NCI-H446 (cell line): Measurements from ENCODE around the gene QDPR.

Experiments
- DNase-seq, 2 experiments: peaks; one replicate each; lab custom pipeline; 2025; lab: John Stamatoyannopoulos, UW

QDPR gene

GRCh38 chr4:17528551-17529165 lies 16.8 kb upstream of the QDPR start:
- DNase-seq: no peak

GRCh38 chr4:17526695-17527477 lies 15.0 kb upstream of the QDPR start:
- no peak for DNase-seq

GRCh38 chr4:17523662-17524061 lies 11.8 kb upstream of the QDPR start:
- no peak for DNase-seq

GRCh38 chr4:17521595-17521994 lies 9.7 kb upstream of the QDPR start:
- DNase-seq: no peak

- DNase-seq: no peak
These were observed 5.8 kb upstream of the QDPR start for GRCh38 chr4:17517664-17518063.

GRCh38 chr4:17516980-17517379 lies 5.1 kb upstream of the QDPR start:
- no peak for DNase-seq

GRCh38 chr4:17515445-17516407 lies 3.8 kb upstream of the QDPR start:
- no peak for DNase-seq

GRCh38 chr4:17514865-17515264 lies 3.0 kb upstream of the QDPR start, which contains the start of gene CLRN2:
Gene CLRN2 (plus strand): TSS chr4:17515165. CDS start chr4:17515267, 102 bp downstream.
- DNase-seq: no peak

- DNase-seq: no peak
These were observed 1.2 kb upstream of the QDPR start for GRCh38 chr4:17512973-17513665.

- DNase-seq: peak in 1 of 2 experiments; percentile 21
These were observed 361 bp downstream of the QDPR start for GRCh38 chr4:17511509-17511949.

GRCh38 chr4:17511051-17511450 lies 839 bp downstream of the QDPR start:
- no peak for DNase-seq

GRCh38 chr4:17510582-17510981 lies 1.3 kb downstream of the QDPR start:
- DNase-seq: no peak

GRCh38 chr4:17504081-17504480 lies 7.8 kb downstream of the QDPR start:
- DNase-seq: no peak

GRCh38 chr4:17502756-17503155 lies 9.1 kb downstream of the QDPR start:
- DNase-seq: no peak

GRCh38 chr4:17500574-17500973 lies 11.3 kb downstream of the QDPR start:
- no peak for DNase-seq

GRCh38 chr4:17497890-17498523 lies 13.9 kb downstream of the QDPR start:
- no peak for DNase-seq

GRCh38 chr4:17494258-17495190 lies 17.4 kb downstream of the QDPR start:
- DNase-seq: no peak

- DNase-seq: no peak
These were observed 18.3 kb downstream of the QDPR start for GRCh38 chr4:17493619-17494018.

- no peak for DNase-seq
These were observed 19.0 kb downstream of the QDPR start for GRCh38 chr4:17492876-17493275.
